Daoy (cell line): ENCODE results near the gene RTRAF. TPM values are rescaled to one million over a fixed set of nuclear protein-coding genes. Genes with fewer than 3 reads are reported as not detected.
A peak's percentile ranks its signal among the peaks of the same experiment; 100 is the strongest.

ENCODE experiments used
- DNase-seq: peaks from one replicate; pipeline ENCODE4 v3.0.0-alpha.2; 2015; ENCODE audit warnings: low read depth
- total RNA-seq: library from RNA; depleted of rRNA; stranded (reverse); fragments of >200 nt; shearing (Covaris generic); gene quantifications from 2 replicates; pipeline ENCODE4 v1.2.3, GENCODE V29; 2014; rRNA removed

RTRAF gene
- total RNA-seq = 199 and 233 TPM in 2 replicates

DNA sequence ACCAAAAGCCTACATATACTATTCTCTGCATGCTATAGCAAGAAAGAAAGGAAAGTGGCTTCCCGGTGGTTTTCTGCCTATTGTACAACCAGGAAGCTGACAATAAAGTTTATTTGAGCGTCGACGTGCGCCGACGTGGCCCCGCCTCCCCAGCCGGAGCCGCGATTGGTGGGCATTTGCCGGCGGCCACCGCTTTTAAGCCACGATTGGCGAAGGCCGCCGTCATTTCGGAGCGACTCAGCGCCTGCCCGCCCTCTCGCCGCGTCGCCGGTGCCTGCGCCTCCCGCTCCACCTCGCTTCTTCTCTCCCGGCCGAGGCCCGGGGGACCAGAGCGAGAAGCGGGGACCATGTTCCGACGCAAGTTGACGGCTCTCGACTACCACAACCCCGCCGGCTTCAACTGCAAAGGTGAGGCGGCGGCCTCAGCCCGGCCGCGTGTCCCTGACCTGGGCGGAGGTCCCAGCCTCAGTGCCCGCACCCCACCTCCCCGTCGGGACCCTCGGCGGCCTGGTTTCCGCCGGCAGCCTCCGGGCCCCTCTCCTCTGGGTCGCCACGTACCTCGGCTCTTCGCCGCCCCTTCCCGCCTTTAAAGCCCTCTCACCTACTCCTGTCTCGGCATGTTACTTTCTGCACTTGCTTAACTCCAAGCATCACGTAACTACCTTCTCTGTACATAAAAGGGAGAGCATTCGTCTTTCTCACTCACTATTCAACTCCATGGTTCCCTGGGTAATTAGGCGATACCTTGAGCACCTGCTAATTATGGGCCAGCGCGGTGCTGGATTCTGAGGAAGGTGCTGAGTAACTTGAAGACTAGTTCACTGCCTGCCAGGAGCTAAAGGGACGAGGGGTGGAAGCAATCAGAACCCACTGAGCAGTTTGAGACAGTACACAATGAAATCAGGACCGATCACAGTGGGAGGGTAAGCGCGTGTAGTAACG, at the start of gene RTRAF:
RTRAF (plus strand) TSS at position 254 of the 942 bp plus-strand sequence; CDS start at position 348, 94 bp downstream.
- DNase-seq = peak; percentile 98

DNA sequence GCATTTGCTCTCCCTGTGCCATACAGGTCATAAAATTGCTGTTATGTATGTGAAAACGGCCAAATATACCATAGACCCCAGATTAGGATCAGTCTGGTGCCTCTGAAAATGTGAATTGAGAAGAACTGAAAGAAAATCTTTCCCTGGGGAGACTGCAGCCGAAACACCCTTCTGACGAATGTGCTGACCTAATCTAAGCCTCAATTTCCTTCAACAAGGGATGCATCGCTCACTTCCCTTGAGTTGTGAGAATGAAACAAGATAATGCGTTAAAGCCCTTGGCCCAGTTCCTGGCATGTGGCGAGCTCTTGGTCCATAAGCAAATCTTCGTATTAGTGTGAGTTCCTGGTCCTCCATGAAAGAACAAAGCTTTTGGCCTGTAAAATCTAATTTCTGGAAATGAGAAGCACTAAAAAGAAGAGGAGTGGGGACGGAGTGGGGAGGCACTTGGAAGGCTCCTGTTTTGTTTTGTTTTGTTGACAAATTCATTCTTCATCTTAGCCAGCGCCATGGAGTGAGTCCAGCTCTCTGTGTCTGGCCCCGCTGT, 49.5 kb upstream of the RTRAF start:
- DNase-seq = peak; percentile 26

DNA sequence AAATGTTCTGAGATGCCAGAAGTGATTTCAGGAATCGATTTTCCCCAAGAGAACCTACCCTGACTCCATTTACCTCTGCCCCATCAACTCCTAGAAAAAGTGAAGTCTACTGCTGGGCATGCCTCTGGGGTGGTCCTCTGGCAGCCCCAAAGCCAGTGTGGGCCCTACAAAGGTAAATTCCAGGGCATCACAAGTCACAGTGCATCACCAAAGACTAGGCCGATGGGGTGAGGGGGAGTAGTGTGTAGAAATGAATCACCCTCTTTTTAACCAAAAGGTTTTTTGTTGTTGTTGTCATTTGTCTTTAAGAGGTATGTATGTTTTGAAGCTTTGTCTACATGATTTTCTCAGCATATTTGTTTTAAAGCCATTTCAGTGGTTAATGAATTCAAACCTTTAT, 46.4 kb upstream of the RTRAF start:
- DNase-seq = no peak

DNA sequence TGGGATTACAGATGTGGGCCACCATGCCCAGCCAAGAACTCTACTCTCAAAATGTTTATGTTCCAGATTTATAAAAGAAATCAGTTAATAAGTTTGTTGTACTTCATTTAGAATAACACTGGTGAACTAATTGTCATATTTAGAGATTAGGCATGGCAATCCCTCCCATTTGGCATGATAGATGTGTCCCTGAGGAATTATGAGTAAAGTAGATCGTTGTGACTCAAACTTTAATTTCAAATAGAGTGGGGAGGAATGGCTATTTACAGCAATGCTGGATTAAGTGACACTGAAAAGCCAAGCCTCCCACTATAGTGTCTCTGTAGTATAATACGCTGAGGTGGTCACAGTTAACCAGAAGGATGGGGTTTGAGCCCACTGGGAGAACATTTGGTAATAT, 39.3 kb upstream of the RTRAF start:
- no peak for DNase-seq

DNA sequence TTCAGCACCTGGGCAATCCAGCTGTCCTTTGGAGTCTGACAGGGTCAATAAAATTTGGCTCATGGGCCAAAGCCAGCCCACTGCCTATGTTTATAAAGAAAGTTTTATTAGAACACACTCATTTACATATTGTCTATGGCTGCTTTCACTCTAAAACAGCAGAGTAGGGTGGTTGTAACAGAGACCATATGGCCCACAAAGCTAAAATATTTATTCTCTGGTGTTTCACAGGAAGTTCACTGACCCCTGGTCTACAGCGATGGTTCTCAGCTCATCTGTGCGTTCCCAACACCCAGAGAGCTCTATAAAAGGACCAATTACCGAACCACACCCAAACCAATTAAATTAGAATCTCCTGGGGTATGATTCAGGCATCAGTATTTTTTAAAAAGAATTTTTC, 37.7 kb upstream of the RTRAF start:
- no peak for DNase-seq

DNA sequence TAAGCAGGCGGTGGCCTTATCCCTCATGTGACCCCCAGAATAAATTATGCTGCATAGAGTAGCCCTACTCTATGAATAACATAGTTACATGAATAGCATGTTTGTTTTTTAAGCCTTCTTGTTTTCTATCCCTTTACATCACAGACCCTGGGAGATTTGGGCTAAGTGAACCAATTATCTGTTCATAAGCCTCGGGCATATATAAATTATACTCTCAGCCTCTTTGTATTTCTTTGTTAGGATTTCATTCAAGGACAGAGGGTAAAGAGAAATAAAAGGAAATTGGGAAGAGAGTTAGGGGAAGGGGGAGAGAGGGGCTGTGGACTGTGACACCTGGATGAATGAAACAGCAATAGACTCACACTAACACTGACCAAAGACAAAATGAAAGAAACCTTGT, 35.3 kb upstream of the RTRAF start:
- DNase-seq = no peak

DNA sequence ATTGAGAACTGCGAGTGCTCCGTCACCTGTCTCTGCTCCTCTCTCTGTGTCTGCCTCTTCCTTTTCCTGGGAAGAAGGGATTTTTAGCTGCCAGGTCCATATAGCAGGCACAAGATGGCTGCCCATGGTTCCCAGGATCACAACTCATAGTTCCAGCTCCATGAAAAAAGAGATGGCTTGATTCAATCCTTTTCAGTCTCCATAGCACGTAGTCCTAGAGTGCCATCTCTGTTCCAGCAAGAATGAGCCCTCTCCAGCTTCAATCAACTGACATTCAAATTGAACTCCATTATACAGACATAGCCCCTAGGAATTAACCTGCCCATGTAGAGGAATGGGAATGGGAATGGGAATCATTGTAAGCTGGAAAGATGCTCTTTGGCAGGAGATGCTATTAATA, 34.7 kb upstream of the RTRAF start:
- DNase-seq = no peak

DNA sequence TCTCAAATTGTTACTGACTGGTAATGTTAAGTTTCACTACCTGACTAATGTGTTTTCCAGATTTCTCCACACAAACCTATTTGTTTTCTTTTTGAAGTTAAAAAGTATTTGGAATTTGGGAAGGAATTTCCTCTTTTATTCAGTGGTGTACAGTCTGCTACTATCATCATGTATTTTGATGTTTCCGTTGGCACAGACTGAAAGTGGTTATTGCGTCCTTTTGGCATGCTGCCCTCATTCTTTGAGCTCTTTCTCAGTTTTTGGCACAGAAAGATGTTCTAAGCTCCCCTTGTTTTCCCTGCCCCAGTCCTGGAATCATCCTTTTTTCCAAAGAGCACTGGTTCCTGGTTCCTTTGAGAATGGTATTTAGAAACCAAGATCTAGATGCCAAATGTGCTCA, 31.4 kb upstream of the RTRAF start:
- peak; percentile 15 for DNase-seq

DNA sequence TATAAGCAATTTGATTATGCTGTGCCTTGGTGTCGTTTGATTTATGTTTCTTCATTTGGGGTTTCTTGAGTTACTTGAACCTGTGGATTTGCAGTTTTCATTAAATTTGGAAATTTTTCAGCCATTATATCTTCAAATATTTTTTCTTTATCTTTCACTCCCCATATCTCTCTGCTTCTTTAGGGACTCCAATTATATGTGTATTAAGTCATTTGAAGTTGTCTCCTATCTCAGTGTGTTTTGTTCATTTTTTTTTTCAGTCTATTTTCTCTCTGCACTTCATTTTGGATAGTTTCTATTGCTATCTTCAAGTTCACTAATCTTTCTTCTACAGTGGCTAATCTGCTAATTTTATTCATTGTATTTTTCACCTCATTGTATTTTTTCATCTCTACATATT, 29.4 kb upstream of the RTRAF start:
- DNase-seq = no peak

DNA sequence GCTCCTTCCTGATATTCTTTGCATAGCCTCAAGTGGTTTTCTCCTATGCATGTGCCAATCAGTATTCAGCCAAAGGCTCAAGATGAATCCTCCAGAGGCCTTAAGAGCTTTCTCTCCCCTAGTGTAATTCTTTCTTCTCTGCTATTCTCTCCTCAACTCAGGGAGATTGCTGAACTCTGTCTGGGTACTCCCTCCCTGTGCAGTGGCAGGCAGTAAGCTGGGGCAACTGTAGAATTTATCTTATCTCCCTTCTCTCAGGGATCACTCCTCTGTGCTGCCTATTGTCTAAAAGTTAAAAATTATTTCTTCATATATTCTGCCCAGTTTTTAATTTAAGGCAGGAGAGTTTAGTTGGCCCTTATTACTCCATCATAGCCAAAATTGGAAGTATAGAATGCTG, 28.5 kb upstream of the RTRAF start:
- DNase-seq = no peak

DNA sequence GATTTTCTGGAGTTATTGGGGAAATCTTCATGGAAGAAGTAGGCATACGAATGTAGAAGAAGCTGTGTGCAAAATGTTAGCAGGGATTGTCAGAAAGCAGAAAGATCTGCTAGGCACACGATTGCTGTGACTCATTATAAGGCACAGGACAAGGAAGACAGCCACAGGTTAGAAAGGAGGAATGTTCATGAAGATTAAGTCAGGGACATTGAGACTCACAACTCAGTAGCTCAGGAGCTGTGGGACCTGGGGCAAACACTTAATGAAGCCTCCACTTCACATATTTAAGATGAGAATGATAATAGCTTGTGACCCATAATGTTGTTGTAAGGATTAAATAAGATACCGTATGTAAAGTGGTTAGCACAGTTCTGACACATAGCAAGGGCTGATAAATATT, 26.6 kb upstream of the RTRAF start:
- no peak for DNase-seq

DNA sequence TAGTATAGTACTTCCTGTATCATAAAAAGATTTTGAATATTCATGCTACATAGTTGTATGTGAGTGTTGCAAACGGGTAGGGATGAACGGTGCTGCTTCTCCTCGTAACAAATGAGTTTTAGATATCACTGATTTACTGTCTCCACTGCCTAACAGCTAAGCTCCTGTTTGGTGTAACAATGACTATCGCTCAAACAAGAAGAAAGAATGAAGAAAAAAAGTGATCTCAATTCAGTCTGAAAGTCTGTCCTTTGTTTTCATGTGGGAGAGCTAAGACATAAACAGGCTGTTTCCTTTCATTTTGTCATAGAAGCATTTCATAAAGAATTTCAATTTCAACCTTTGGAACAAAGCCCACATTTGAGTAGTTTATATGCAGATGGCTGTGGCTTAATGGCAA, 26.1 kb upstream of the RTRAF start:
- no peak for DNase-seq

DNA sequence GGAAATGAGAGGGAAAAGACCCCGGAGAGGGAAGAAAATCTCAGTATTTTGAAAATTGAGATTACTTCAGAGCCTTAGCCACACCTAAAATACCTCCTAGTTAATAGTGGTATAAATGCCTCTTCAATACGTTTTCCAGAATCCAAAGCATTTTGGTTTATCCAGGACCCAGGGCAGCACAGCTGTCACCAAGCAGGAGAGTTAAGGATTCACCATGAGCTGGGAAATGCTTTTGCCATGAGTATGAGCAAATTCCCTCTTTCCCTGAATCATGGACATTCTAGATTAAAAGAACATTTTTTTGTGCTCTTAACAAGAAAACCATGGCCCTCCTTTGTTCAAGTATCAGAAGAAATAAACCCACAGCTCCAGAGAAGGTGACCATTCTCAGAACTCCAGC, 21.8 kb upstream of the RTRAF start:
- no peak for DNase-seq

DNA sequence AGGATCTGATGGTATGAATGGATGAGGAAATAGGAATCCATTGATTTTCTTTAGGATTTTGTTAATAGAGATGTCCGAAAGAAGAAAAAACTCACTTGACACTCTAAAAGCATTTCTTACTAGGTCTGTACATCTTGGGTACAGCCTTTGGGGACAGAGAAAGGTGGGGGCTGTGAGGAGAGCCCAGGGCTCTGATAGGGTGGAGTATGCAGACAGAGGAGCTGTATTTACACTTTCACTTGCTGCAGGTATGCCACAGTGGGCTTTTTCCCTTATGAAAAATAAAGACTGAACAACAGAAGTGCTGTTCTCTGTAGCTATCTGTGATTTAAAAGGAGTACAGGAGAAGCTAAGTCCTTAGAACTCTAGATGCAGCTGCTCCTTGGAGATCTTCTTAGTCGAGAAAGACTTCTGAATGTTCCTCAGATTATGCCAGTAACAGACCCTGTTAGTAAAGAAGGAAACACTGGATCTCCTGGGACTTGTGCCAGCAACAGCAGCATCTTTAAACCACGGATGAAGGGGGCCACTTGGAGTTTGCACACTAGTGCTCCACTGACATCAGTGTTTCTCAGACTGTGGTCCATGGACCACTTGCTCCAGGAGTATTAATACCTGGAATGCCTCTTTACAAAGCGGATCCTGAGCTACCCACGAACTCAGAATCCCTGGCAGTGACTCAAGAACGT, 19.4 kb upstream of the RTRAF start:
- DNase-seq = no peak

DNA sequence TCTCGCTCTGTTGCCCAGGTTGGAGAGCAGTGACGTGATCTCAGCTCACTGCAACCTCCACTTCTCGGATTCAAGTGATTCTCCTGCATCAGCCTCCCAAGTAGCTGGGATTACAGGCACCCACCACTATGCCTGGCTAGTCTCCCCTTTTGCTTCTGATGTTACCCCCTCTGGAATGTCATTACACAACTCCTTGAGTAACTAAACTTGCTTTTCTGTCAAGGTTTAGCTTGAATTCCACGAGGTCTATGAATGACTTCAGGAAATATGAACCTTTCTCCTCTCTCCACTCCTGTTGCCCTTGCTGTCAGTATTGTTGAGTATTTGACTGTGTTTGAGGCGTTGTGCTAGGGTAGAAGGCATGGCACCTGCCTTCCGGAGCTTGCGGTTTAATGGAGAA, 16.8 kb upstream of the RTRAF start:
- DNase-seq = no peak

DNA sequence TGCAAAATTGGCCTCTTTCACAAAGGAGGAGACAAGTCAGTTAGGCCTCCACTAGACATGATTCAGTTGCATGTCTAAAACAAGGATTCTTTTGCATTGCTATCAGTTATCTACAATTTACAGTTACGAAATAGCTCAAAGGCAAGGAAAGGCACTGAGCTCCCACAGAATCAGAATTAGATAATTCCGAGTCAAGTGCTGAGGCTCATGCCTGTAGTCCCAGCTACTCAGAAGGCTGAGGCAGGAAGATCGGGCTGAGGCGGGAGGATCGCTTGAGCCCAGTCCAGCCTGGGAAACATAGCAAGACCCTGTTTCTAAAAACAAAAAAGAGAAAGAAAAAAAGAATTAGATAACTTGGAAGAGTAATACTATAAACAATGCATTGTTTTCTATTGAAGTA, 12.3 kb upstream of the RTRAF start:
- no peak for DNase-seq

DNA sequence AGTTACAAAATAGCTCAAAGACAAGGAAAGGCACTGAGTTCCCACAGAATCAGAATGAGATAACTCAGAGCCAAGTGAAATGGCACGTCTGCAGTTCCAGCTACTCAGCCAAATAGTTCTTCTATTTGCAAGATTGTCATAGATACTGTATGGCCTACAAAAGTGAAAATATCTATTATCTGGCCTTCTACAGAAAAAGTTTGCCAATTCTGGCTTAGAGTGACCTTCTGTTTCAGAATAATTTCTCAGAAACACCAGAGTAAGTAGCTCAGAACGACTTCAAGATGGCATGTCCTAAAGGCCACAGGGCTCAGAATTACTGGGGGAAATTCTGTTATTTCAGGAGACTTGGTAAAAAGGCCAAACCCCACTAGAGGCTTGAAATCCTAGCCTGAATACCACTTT, 10.7 kb upstream of the RTRAF start:
- no peak for DNase-seq

DNA sequence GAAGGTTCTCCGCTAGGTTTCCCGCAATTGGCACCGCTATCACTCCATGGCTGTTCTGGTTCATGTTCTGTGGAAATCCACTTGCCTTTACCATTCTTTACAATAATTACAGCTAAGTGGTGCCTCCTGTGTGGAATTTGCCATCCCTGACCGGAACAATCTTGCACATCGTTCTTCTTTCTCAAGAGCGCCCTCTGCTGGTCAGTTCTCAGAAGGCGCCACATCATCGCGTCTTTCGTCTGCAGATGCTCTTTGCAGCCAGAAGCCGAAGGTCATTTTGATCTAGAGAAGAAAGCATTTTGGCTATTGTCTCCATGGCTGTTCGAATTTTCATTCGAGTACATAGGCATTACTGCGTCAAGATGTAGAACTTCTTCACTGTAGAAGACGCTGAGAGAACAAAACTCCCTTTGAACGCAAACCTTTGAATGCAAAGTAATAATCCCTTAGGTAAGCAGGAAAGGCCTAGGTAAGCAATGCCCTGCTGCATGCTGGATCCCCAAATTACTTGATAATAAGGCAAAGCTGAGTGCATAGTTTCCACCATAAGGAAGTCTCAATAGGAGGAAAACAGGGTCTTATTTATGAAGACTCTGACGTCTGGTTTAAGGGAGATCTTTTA, 10.1 kb upstream of the RTRAF start:
- DNase-seq = peak; percentile 76

DNA sequence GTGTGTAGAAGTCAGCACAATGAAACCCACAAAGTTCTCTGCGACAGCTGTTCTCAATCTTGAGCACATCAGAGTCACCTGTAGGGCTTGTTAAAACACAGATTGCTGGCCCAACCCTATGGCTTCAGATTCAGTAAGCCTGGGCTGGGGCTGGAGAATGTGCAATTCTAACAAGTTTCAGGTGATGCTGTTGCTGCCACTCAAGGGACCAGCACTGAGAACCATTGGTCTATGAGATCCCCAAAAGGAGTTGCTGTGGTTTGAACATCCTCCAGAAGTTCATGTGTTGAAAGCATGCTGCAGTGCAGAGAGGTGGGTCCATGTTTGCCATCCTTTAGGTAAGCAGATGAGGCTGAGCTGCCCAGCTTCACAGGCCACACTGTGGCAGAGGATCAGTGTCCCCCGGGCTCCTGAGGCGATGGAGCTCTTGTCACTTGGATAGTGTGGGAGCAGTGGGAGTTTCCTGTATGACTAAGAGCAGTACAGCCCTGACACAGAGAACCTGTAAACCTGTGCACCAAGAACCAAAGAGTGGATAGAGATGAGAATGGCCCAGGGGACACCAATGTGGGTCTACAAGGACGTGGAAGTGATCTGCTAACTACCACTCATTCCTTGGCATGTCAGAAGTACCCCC, 8.0 kb upstream of the RTRAF start:
- no peak for DNase-seq

DNA sequence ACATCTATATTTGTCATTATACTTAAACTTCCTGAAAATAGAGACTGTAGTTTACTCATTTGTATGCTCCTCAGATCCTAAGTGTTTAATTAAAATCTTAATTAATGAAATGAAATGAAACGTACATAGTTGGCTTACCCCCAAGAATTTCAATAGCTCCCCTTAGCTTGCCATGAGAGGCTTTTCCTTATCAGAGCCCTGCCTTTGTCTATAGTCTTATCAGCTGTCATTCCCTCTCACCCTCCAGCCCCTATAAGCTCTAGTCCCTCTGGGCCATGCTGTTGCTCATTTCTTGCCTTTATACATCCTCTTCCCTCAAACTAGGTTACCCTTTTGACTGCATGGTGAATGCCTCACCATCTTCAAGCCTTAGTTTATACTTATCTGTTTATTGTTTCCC, 1.1 kb upstream of the RTRAF start:
- no peak for DNase-seq

DNA sequence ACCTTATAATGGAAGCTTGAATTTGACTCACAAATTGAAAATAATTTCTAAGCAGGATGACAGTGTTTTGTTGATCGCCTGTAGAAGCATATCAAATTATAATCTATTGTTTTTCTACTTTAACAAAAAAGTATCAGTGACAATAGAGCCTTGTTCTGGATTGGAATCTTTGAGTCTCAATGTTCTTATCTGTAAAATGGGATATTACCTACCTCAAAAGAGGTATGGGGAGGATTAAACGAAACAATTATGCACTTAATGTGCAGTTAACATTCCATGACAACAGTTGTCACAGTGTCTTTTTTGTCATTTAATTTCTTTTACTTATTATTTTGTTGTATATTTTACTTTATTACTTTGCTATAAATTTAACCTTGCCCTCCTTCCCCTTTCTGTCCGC, 1.1 kb downstream of the RTRAF start:
- DNase-seq = no peak
